Ovary (tissue), 3 donors: ENCODE data around the gene SLFN11.

Source experiments
- EP300 ChIP-seq: sonication (generic); formaldehyde crosslinking; IDR thresholded peaks from one replicate; pipeline ENCODE4 v1.6.1; 2017; ENCODE audit warnings: antibody characterized with exemption
- POLR2A ChIP-seq: fragments of 450-650 bp; IDR thresholded peaks from one replicate; pipeline ENCODE4 v1.6.1; 2017; ENCODE audit warnings: antibody characterized with exemption, mild to moderate bottlenecking, moderate library complexity
- TF ChIP-seq, protein P1 (sequence below), 3 donors: fragments of 450-650 bp in 2 of 3; fragments of 200-600 bp in 1 of 3; IDR thresholded peaks; one replicate each; pipeline versions ENCODE4 v1.5.1 to v1.8.0; 2016 to 2022; ENCODE audit warnings: antibody characterized with exemption in 3 of 3, mild to moderate bottlenecking in 1 of 3
- donor health status: DM: no; HTN: no; CAD: no.

DNA sequence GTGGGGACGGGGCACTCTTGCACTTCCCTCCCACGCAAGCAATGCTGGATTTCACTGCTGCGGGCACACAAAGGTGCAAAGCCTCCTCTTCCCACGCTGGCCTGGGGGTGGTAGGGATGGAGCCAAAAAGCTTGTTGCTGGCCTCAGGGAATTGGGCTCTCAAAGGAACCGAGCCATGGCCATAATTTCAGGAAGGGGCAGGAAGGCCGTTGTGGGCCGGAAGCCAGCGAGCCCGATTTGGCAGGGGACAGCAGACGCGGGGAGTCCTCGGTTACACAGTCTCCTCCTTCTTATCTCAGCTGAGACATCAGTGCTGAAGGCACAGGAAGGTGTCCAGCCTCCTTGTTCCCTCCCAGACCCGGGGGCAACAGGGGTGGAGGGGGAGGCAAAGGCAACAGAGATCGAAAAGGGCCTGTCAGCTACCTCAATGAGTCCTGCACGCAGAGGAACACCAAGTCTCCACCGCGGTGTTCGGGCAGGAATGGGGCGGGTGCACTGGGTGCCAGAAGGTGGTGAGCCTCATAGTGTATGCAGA is 59.5 kb downstream of the SLFN11 start:
- TF ChIP-seq POLR2A (no peak), EP300 (no peak)
- TF ChIP-seq, protein P1, sequence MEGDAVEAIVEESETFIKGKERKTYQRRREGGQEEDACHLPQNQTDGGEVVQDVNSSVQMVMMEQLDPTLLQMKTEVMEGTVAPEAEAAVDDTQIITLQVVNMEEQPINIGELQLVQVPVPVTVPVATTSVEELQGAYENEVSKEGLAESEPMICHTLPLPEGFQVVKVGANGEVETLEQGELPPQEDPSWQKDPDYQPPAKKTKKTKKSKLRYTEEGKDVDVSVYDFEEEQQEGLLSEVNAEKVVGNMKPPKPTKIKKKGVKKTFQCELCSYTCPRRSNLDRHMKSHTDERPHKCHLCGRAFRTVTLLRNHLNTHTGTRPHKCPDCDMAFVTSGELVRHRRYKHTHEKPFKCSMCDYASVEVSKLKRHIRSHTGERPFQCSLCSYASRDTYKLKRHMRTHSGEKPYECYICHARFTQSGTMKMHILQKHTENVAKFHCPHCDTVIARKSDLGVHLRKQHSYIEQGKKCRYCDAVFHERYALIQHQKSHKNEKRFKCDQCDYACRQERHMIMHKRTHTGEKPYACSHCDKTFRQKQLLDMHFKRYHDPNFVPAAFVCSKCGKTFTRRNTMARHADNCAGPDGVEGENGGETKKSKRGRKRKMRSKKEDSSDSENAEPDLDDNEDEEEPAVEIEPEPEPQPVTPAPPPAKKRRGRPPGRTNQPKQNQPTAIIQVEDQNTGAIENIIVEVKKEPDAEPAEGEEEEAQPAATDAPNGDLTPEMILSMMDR (IDR thresholded peaks at IDR 0.05), result no peak
